GM19351 (cell line): ENCODE measurements around the gene ZMIZ1.
A peak's percentile ranks its signal among the peaks of the same experiment; 100 is the strongest.

Source experiments
- ATAC-seq: cut with Tn5 transposase; IDR thresholded peaks from one replicate; pipeline ENCODE4 v1.9.1; 2021; ENCODE audit warnings: mild to moderate bottlenecking, moderate library complexity; ENCODE audit not compliant: unreplicated experiment

Gene ZMIZ1

GRCh38 chr10:79063661-79064492 is 4.9 kb upstream of the ZMIZ1 start:
- ATAC-seq = no peak

- ATAC-seq = no peak
Observed at GRCh38 chr10:79065091-79065551, 3.6 kb upstream of the ZMIZ1 start.

DNA sequence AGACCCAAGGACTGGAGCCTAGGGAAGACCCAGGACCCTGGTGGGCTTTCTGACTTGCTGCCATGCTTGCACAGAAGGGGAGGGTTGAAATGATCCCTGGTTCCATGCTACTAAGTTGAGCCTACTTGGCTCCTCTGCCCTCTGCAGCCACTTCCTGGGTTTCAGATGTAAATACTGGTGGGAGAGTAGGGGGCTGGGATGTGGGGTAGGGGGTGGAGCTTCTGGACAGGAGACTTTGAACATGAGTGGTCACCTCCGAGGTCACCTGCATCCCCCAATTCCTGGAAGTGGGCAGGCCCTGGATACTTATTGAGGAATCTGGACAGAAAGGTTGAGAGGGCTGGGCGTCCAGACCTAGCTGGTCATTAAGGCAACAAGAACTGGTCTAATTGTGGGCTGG is 2.9 kb upstream of the ZMIZ1 start:
- no peak for ATAC-seq

DNA sequence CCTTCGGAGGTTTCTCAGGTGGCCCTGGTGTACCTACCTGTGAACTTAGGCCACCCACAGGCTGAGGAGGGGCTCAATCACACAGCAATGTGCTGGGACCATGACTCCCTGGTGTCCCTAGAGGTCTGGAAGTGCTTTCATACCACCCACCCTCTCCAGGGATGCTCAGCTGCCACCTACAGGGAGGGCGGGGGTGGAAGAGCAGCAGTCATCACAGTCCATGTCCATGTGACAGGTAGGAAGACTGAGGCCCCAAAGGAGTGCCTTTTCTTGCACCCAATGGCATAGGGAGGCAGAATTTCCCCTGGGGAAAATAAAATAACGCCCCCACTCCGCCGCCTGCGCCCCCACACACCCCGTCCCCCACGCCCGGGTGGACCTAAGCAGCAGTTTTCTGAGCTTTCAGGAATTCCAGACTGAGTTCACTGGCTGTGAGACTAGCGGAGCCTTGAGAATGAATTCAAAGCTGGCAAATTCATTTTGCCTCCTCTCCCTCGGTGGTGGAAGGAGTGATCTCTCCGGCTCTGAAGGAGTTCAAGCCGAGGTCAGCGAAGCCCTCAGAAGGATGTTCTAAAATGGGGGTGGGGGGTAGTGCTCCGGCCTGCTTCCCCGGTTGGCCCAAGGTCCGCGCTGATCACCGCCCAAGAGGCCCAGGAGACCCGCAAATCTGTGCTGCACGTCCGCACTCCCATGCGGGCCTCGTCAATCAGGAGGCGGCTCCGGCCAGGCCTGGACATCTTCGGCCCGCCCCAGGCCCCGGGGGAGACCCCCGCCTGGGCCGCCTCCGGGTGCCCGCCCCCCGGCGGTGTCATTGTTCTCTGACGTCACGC is 2.1 kb upstream of the ZMIZ1 start:
- no peak for ATAC-seq

DNA sequence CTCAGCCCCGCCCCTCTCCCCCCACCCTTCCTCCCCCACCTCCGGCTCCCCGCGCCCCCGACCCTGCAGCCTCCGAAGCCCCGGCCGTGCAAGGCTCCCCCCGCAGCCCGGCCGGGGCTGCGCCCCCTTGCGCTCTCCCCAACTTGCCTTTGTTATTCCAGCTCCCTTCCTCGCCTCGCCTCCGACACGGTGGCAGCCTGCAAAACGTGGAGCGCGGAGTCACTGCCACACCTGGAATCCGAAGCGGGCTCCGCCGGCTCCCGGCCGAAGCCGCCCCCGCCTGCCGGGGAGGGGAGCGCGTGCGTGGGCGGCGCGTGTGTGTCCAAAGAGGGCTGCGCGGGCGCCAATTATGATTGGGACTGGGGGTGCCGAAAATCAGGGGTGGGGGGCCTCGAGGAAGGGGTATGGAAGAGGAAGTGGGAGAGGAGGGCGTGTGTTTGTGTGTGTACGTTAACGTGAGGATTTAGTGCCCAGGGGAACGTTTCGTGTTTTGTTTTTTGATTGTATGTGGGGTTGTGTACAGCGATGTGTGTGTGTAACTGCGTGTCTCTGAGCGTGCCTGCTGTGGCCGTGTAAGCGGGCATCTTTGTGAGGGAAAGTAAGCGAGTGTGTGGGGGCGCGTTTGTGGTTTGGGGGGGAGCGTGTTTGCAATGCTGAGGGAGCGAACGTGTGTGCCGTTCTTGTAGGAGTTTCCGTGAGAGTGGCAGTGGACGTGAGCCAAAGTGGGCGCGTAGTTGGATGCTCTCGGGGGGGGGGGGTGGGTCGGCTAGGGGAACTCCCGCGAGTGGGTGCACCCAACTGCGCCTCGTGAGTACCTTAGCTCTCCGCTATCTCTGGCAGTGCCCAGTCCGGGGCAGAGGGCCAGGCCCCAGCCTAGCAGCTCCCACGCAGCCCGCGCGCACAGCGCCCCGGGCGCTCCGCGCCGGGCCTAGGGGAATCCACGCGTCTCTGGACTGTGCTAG is 1.2 kb upstream of the ZMIZ1 start:
- ATAC-seq = no peak

DNA sequence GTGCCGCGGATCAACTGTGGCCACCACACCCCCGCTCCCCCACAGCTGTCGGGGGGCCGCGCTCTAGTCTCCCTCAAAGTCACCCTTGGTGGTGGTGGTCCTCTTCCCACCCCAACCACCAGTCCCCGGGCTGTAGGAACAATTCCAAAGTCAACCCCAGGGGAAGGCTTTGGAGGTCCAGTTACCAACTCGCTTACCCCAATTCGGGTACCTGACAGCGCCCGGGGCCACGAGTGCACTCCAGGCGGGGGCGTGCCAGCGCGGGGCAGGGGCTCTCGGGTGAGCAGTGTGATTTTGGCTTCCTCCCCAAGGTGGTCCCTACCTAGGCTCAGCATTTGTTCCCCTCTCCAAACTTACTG is 584 bp upstream of the ZMIZ1 start:
- ATAC-seq = no peak

- ATAC-seq = peak; percentile 17
Observed at GRCh38 chr10:79069325-79070080, 737 bp downstream of the ZMIZ1 start.

DNA sequence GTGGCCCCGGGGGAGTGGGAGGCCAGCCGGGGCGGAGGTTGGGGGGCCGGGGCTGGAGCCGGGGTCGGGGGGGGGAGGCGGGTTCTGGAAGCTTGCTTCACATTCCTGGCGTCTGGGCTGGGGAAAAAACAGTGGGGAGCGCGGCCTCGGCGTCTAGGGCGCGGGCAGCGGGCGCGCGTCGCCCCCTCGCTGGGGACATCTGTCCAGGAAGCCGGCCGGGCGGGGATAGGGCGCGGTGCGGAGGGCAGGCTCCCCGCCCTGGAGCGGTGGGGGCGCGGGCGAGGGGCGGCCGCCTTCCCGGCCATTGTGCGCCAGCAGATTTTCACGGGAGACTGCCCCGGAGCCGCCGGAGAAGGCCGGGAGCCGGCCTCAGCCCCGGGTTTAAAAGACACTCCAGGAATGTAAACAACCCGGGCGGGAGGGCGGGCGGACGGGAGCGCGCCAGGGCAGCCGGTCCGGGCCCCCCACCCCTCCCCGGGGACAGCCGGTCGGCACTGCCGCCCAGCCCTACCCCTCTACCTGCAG is 1.4 kb downstream of the ZMIZ1 start:
- ATAC-seq = no peak

DNA sequence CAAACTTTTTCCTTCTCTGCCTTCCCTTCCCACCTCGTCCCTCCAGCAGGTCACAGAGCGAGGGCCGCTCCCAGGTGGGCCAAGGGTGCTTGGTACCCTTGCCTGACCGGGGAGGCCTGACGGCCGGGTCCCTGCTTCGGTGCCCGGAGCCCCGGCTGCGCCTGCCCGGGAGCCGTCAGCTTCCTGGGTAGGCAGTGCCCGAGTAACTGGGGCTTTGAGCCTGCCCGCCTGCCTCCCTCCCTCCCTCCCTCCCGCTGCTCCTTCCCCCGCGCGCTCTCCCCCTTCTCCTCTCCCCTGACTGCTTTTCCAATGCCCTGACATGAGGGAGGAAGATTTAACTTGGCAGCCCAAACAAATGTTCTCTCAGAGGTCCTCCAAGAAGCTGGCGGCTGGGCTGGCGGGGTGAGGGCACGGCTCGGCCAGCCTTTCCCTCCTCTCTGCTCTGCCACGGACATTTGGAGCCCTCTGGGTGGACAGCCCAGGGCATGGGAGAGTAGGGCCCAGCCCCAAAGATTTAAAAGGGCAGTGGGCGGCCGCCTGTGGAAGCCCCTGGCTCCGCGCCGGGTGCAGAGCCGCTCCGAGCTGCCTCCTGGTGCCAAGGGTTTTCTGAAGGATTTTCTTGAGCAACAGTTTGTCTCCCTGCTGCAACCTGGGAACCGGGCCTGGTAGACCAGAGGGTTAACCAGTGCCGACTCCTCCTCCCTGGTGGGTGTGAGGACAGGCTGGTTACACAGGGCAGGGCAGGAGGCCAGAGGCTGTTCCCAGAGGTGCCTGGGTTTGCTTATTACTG is 2.0 kb downstream of the ZMIZ1 start:
- no peak for ATAC-seq

GRCh38 chr10:79071396-79071923 is 2.7 kb downstream of the ZMIZ1 start:
- no peak for ATAC-seq

- ATAC-seq = no peak
Observed at GRCh38 chr10:79072041-79072441, 3.3 kb downstream of the ZMIZ1 start.

DNA sequence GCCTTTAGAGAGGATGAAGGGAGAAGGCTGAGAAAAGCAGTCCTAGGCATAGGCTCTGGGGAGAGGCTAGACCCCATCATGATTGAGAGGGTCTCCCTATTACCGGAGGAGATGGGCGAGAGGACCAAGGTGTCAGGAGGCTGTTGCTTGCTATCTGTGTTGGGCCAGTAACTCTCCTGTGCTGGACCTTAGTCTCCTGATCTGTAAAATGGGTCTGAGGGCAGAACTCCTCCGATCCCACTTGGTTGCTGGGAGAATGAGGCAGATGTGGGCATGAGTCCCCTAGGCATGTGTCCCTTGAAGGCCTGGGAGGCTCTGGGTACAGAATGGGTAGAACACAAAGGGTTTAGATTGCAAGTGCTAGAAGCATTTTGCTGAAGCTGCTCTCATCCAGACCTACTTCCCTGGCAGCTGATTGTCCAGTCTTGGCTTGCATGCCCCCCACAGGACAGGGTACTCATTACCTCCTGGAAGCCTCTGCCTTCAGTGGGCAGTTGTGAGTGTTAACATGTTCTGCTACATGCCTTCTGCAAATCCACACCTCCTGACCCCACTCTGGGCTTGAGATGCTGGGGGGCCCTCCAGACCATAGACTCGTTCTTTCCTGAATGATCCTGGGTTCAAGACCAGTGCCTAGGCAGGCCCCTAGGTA is 4.4 kb downstream of the ZMIZ1 start:
- no peak for ATAC-seq

DNA sequence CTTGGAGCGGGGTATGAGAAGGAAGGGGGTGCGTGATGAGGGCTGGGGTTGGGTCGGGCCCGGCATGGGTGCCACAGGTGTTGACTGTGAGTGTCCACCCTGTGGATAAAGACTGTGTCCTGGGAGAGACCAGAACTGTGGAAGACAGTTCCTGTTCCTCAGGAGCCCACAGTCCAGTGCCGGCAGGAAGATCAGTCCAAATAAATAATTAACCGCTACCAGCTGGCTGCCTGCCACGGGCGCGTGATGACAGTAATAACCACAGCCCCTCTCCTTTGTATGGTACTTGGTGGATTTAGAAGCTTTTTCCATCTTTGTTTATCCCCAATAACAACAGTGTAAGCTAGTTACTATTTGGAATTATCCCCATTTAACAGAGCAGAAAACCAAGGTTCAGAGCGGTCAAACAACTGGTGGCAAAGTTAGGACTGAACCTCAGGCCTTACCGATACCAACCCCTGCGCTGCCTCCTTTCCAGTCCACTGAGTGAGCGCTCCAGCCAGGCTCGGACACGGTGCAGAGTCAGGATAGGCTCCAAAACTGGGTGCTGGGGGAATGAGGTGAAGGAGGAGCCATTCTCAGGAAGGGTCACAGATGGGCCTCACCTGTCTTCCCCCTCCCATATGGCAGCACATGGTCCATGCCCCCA is 5.1 kb downstream of the ZMIZ1 start:
- no peak for ATAC-seq

DNA sequence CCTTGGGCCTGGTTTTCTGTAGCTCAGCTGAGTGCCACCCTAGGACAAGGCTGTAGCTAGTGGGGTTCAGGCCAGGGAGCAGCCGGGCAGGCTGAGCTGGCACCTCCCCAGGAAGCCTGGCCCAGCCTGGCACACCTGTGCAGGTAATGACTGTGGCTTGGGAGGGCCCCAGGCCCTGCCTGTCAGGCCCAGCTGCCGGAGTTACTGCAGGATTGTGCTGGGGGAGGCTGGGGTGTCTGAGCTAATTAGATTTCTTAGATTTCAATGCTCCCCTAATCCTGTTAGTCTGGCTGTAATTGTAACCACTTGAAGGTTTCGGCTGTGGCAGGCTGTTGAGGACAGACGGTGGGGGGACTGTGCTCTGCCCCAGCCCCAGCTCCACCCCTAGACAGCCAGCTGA is 6.0 kb downstream of the ZMIZ1 start:
- no peak for ATAC-seq

- ATAC-seq = no peak
Observed at GRCh38 chr10:79075418-79075817, 6.7 kb downstream of the ZMIZ1 start.

GRCh38 chr10:79077488-79078173 is 8.9 kb downstream of the ZMIZ1 start:
- no peak for ATAC-seq

DNA sequence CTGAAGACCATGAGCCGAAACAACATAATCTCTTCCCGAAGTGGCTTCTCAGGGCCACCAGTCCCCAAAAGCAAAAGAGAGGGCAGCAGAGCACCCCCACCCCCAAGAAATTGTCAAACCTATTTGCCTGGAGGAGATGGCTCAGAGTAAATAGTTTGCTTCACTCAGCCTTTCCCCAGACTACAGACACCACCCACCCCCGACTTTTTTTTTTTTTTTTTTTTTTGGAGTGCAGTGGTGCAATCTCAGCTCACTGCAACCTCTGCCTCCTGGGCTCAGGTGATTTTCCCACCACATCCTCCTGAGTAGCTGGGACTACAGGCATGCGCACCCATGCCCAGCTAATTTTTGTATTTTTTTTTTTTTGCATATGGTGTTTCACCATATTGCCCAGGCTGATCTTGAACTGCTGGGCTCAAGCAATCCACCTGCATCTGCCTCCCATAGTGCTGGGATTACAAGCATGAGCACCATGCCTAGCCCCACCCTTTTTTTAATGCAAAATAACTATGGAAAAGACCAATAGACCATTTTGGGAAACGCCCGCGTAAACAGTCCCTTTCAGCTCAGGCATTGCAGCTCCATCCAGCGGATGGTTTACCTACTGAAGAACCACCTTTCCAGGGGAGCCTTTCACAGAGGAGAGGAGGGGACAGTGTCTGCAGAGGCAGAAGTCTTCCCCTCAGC is 9.7 kb downstream of the ZMIZ1 start:
- no peak for ATAC-seq
